Measurements from ENCODE around the gene TBC1D22B.

GRCh38 chr6:37243816-37244370 lies 13.7 kb upstream of the TBC1D22B start:
- TF ChIP-seq POLR2A (IDR thresholded peaks at IDR 0.05) (no peak), CTCF (IDR thresholded peaks at IDR 0.05) (no peak), EP300 (IDR thresholded peaks at IDR 0.05) (no peak), POLR2AphosphoS5 (IDR thresholded peaks at IDR 0.05) (no peak)
